Measurements from ENCODE around the gene FGF21. TPM values are rescaled to one million over a fixed set of nuclear protein-coding genes. Genes with fewer than 3 reads are reported as not detected.
A peak's percentile ranks its signal among the peaks of the same experiment; 100 is the strongest.
"Not testable (repeated sequence)": the region's sequence is repeated elsewhere in the genome, so short reads cannot be mapped to it uniquely, and the experiment has no call there.

FGF21 gene
- total RNA-seq = not detected

DNA sequence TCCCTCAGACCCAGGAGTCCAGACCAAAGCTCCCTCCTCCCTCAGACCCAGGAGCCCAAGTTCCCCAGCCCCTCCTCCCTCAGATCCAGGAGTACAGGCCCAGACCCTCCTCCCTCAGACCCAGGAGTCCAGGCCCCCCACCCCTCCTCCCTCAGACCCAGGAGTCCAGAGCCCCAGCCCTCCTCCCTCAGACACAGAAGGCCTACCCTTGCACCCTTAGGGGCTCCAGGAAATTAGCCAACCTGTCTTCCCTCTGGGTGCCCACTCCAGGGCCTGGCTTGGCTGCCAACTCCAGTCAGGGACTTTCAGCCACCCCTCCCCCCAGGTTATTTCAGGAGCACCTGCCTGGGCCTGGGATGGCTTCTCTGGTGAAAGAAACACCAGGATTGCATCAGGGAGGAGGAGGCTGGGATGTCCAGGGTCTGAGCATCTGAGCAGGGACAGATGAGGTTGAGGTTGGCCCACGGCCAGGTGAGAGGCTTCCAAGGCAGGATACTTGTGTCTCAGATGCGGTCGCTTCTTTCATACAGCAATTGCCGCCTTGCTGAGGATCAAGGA is at the start of gene FGF21:
TSS of gene FGF21 (plus strand) at position 441 of the 558 bp plus-strand sequence. CDS start 713 bp downstream, outside the sequence.
- DNase-seq = no peak

- no peak for DNase-seq
Measured at GRCh38 chr19:48708471-48708870, 46.9 kb upstream of the FGF21 start.

- peak; percentile 9 for DNase-seq
Measured at GRCh38 chr19:48711106-48711662, 44.1 kb upstream of the FGF21 start.

GRCh38 chr19:48713041-48713863 is 42.1 kb upstream of the FGF21 start:
- no peak for DNase-seq

- DNase-seq = peak; percentile 100
Measured at GRCh38 chr19:48713864-48714755, 41.2 kb upstream of the FGF21 start.

- no peak for DNase-seq
Measured at GRCh38 chr19:48714759-48715675, 40.3 kb upstream of the FGF21 start.

DNA sequence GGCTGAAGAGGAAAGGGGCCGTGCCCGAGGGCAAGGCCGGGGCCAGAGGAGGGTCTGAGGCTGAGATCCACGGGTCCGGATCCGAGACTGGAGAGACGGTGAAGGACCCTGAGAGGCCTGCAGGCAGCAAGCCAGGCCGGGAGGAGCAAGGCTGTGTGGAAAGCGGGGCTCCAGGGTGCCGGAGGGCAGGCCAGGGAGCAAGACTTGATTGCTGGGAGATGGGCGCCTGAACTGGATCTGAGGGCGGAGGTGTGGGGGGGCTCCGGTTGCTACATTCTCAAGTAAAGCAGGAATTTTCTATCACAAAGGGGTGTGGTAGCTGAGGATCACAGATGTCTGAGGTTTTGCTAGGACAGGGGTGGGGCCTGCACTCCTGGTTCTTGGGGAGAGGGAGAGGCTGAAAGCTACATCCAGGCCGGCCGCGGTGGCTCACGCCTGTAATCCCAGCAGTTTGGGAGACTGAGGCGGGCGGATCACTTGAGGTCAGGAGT is 39.6 kb upstream of the FGF21 start:
- DNase-seq = no peak

- DNase-seq = peak; percentile 96
Measured at GRCh38 chr19:48716562-48717291, 38.6 kb upstream of the FGF21 start.

- DNase-seq = not testable (repeated sequence)
Measured at GRCh38 chr19:48718106-48718505, 37.2 kb upstream of the FGF21 start.

DNA sequence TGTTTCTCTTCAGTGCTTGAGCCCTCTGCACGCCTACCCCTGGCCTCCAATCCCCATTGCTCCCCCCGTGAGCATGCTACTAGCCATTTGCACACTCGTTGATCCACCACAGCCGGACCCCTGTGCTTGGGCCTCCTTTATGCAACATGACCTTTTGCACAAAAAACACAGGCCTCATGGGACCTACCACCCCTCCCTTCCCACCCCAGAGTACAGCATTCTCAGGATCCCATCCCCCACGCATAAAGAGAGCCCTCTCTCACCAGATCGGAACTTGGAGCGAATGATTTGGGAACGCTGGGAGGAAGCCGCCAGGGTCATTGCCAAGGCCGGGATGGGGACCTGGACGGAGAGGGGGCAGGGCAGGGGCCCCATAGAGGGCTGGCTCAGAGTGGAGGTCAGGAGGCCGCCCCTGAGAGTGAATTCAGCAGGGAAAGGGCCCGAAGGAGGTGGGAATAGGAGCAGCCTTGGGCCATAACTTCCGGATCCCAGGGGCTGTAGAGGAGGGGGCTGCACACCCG is 36.6 kb upstream of the FGF21 start:
- no peak for DNase-seq

DNA sequence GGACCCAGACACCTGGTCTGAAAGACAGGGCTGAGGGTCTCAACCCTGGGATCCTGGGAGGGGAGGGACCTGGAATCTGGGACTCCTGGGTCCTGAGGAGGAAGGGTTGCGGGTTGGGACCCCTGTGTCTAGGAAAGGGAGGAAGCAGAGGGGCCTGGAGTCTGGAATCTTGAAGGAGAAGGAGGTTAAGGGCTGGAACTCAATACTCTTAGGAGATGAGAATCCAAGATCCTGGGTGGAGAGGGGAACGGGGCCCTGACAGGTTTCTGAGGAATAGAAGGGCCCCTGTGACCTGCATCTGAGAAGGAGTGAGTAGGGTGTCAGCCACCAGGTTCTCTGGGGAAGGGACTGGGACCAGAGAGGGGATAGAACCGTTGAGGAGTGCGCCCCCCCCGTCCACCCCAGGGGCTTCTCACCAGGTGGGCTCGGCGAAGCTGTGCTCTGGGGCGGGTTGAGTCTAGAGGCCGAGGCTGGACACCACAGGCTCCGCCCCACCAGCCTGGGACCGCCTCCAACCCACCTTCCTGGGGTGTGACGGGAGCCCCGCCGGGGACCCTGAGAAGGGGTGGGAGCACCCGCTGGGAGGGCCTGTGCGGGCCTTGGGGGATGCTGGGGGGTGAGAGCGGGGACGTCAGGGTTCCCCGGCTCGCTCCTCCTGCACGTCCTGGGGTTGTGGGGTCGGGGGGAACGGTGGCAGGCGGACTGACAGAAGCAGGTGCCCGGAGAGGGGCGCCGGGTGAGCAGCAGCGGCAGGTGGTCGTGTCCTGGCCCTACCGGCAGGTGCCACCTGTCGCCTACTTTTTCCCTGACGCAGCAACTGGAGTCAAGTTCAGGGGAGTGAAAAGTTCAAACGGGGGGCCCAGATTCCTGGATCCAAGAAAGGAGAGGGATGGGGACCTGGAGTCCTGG is 35.8 kb upstream of the FGF21 start, which contains the start of gene MAMSTR:
TSS of gene MAMSTR (minus strand) at position 463 of the 909 bp plus-strand sequence. CDS start 694 bp downstream, outside the sequence.
- peak; percentile 94 for DNase-seq

GRCh38 chr19:48720251-48720612 is 35.1 kb upstream of the FGF21 start:
- no peak for DNase-seq

- peak; percentile 100 for DNase-seq
Measured at GRCh38 chr19:48720613-48721296, 34.6 kb upstream of the FGF21 start.

GRCh38 chr19:48722196-48722708 is 33.1 kb upstream of the FGF21 start:
- DNase-seq = no peak

DNA sequence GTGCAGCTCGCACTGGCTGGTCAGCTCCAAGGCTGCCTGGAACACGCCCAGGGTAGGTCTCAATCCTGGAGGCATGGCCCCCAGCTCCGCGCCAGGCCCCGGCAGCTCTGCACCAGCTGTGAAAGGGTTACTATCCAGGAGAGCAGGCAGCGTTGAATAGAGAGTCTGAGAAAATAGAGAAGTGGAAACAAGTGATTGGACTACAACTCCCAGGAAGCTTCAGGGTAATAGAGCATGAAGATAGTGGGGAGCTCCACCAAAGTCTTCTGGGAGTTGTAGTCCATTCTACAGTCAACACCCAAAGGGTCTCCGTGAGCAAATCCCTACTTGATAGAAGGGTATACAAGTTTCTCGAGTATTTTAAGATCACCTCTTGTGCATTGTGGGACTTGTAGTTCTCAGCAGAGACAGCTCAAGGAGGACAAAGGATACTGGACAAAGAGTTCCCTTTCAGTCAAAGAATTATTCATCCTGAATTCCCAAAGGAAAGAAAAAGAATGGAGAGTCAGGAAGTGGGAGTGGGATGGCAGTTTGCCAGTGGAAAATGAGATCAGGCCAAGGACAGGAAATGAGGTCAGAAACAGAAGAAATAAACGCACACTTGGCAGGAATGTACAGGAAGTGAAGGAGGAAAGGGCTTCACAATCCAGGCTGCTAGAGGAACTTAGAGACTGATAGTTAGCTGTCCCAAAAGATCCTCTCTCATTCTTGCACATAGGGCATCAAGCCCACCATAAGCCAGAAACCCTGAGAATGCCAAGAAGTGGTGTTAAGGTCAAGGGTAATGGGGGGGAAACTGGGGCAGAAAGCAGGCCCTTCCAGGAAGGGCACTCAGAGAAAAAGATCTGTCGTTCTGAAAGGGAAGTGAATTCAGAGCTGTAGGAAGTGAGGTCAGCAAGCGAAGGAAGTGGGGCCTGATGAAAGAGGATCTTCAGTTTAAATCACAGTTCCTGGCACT is 30.2 kb upstream of the FGF21 start:
- DNase-seq = peak; percentile 93

GRCh38 chr19:48726556-48726955 is 28.8 kb upstream of the FGF21 start:
- DNase-seq = no peak

Measured in tongue (tissue), 2 donors.